Measurements from ENCODE around the gene FGG.
A peak's percentile ranks its signal among the peaks of the same experiment; 100 is the strongest.

The FGG gene

GRCh38 chr4:154612472-154613414 lies at the start of gene FGG:
FGG (minus strand) TSS chr4:154612656; CDS start chr4:154612609, 47 bp downstream.
- no peak for DNase-seq (ENCODE audit: low read depth)

DNA sequence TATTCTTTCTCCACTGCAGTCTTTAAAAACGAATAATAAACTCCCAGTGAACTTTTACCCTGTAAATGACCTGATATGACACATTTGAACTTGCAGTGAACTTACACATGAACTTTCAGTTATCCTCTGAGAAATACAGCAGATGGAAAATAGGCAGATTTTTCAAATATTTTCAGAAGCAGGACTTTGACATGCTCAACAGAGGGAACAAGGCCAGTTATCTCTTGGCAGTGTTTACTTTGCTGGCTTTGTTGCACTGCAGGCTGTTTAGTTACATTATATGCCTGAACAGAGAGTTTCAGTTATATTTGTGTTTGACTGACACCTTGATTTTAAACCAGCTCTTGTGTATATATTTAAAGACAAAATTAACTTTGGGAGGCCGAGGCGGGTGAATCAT lies 47.6 kb upstream of the FGG start:
- DNase-seq (ENCODE audit: low read depth) = no peak

DNA sequence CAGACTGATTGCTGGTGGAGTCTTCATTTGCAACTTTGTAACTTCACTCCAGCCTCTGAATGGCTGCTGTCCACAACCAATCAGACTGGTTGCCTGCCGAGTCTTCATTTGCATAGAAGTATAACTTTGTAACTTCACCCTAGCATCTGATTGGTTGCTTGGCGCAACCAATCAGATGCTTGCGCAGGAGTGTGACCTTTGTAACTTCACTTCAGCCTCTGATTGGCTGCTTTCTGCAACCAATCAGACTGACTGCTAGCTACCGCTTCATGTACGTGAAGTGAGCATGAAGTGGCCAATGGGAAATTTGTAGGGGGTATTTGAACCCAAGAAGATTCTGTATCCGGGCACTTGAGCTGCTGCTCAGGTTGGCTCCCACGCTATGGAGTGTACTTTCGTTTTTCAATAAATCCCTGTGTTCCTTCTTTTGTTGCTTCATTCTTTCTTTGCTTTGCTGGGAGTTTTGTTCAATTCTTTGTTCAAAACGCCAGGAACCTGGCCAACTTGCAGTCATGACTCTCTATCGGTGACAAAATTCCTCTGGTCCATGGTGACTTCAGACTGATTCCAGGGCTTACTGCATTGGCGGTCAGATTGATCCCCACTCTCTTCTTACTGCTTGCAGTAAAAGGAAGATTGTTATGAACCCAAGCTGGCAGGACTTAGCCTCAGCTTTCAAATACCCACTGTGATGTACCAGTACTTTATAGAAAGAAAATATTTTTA lies 46.4 kb upstream of the FGG start:
- no peak for DNase-seq (ENCODE audit: low read depth)

DNA sequence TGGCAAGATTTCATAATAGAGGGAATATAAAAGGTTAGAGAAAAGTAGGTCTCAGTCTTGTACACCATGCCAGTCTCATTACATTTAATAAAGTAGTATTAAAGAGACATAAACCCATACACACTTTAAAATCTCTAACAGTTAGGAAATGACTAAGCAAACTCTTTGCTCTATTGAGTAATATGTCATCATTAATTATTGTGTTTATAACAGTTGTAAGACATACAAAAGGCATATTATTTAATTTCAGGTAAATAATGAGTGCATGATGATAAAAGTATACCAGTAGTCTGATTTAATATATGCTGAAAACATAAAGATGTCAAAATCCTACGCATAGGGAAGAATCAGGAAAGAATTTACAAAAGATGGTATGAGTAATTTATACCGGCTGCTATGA lies 31.0 kb upstream of the FGG start:
- no peak for DNase-seq (ENCODE audit: low read depth)

GRCh38 chr4:154642373-154643009 lies 30.0 kb upstream of the FGG start:
- no peak for DNase-seq (ENCODE audit: low read depth)

- no peak for DNase-seq (ENCODE audit: low read depth)
Measured at GRCh38 chr4:154640999-154641398, 28.5 kb upstream of the FGG start.

- DNase-seq (ENCODE audit: low read depth) = no peak
Measured at GRCh38 chr4:154634058-154634457, 21.6 kb upstream of the FGG start.

GRCh38 chr4:154631828-154632227 lies 19.4 kb upstream of the FGG start:
- no peak for DNase-seq (ENCODE audit: low read depth)

- DNase-seq (ENCODE audit: low read depth) = no peak
Measured at GRCh38 chr4:154630324-154630723, 17.9 kb upstream of the FGG start.

- DNase-seq (ENCODE audit: low read depth) = peak; percentile 6
Measured at GRCh38 chr4:154626793-154627484, 14.5 kb upstream of the FGG start.

- no peak for DNase-seq (ENCODE audit: low read depth)
Measured at GRCh38 chr4:154625971-154626370, 13.5 kb upstream of the FGG start.

- no peak for DNase-seq (ENCODE audit: low read depth)
Measured at GRCh38 chr4:154623995-154624394, 11.5 kb upstream of the FGG start.

- DNase-seq (ENCODE audit: low read depth) = no peak
Measured at GRCh38 chr4:154623436-154623835, 11.0 kb upstream of the FGG start.

- DNase-seq (ENCODE audit: low read depth) = peak; percentile 40
Measured at GRCh38 chr4:154622598-154622997, 10.1 kb upstream of the FGG start.

GRCh38 chr4:154620111-154620510 lies 7.7 kb upstream of the FGG start:
- DNase-seq (ENCODE audit: low read depth) = no peak

DNA sequence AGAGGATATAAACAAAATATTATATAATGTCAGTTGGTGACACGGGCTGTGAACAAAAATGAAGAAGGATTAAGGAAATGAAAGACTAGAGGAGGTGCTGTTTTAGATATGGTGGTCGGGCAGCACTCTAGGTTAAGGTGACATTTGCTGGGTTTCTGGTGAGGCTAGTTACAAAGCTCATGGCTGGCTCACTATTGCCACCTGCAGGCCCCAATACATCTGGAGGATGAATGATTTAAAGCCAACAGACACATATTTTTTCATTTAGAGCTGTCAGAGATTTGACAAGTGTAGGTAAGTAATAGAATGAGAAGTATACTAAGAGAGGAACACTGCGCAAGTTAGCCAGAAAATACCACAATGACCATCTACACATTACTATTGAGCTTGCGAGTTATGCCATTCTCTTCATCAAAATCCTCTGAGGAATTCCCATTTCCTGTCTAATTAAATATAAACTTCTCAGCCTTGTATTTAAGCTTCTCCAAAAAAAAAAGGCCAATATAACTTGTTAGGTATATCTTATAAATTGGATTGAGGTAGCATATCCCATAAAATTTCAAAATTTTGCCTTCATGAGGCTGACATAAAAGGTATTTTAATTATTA lies 6.4 kb upstream of the FGG start:
- DNase-seq (ENCODE audit: low read depth) = peak; percentile 31

- no peak for DNase-seq (ENCODE audit: low read depth)
Measured at GRCh38 chr4:154617820-154618317, 5.4 kb upstream of the FGG start.

DNA sequence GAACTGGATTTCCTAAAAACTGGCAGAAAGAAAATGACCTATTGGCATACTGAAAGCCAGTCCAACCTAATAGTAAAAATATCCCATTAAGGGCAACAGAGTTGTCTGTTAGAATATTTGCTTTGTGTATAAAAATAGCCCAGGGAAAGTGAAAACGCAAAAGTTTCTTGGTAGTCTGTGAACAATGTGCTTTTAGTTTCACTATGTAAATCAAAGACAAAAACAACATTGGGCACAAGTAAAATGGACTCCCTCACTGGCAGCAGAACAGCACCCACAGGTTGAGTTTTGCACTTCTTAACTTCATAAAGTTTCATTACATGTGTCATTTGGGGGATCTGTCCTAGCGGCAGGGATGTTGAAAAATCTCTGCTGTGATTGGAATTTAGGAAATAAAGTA lies 4.3 kb upstream of the FGG start:
- no peak for DNase-seq (ENCODE audit: low read depth)

- DNase-seq (ENCODE audit: low read depth) = no peak
Measured at GRCh38 chr4:154616287-154616686, 3.8 kb upstream of the FGG start.

DNA sequence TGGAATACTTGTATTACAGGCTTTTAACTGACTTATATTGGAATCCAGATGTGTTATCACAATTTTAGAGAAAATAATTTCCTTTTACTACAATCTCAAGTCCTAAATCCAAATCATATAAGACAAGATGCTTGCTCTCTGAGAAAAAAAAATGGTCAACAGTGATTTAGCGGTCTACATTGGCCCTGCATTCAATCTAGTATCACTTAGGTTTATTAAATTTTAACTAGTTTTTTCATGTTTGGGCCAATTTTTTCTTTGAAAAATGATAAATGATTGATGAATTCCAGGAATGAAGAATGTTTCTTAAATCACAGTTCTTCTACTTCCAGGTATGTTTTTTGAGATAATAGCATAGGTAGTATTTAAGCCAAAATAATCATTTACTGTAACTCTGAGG lies 2.8 kb upstream of the FGG start:
- no peak for DNase-seq (ENCODE audit: low read depth)

DNA sequence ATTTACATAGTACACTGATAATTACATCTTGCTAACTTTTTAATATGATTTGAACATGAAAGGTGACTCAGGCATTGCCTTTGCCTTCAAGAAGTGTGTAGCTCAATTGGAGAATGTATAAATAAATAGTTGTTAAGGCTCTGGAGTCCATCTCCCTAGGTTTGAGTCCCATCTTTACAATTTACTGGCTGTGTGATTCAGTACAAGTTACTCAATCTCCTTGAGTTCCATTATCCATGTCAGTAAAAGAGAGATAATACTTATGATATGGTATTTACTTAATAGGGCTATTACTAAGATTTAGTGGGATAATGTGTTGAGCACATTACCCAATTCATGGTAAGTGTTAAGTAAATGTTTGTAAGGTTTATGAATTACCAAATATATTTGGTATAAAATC lies 1.9 kb upstream of the FGG start:
- DNase-seq (ENCODE audit: low read depth) = no peak

- DNase-seq (ENCODE audit: low read depth) = no peak
Measured at GRCh38 chr4:154611833-154612232, 623 bp downstream of the FGG start.
